ENCODE results near the gene ETFA. TPM values are rescaled to one million over a fixed set of nuclear protein-coding genes. Genes with fewer than 3 reads are reported as not detected.
"Not testable (repeated sequence)": the region's sequence is repeated elsewhere in the genome, so short reads cannot be mapped to it uniquely, and the experiment has no call there.

ETFA gene
- total RNA-seq, 1 experiment from 2014 or later, result 157 TPM

DNA sequence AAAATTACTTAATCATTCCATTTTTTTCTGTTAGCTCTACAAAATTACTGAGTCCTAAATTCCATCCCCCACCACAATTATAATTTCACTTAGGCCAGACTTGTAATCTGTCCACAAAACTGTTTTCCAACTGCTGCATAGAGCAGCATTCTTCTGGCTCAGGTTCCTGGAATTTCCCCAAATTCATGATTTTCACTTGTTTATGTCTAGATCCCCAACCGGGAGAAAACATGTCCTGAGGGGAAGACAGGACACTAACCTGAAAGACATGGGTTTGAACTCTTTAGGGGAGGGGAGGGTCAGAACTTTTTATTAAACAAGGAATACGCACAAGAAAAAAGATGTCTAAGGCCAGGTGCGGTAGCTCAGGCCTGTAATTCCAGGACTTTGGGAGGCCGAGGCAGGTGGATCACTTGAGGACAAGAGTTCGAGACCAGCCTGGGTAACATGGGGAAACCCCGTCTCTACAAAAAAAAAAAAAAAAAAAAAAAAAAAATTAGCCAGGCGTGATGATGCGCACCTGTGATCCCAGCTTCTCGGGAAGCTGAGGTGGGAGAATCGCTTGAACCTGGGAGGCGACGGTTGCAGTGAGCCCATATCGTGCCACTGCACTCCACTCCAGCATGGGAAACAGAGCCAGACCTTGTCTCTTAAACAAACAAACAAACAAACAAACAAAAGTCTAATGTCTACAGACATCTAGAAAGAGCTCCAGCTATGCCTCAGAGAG lies 1.5 kb downstream of the ETFA start:
- no peak for DNase-seq (ENCODE audit: low read depth, low spot score)
- in situ Hi-C loops (cut with HindIII; ENCODE audit: low pct_unique_long_range_greater_than_20kb, low sequenced_read_pairs), result no loop called here

- in situ Hi-C loops (cut with HindIII; ENCODE audit: low pct_unique_long_range_greater_than_20kb, low sequenced_read_pairs), result no loop called here
- no peak for DNase-seq (ENCODE audit: low read depth, low spot score)
These were observed 7.4 kb downstream of the ETFA start for GRCh38 chr15:76303909-76304308.

- in situ Hi-C loops (cut with HindIII; ENCODE audit: low pct_unique_long_range_greater_than_20kb, low sequenced_read_pairs), result no loop called here
- no peak for DNase-seq (ENCODE audit: low read depth, low spot score)
These were observed 11.5 kb downstream of the ETFA start for GRCh38 chr15:76299786-76300185.

- in situ Hi-C loops (cut with HindIII; ENCODE audit: low pct_unique_long_range_greater_than_20kb, low sequenced_read_pairs), result no loop called here
- DNase-seq (ENCODE audit: low read depth, low spot score), result no peak
These were observed 12.3 kb downstream of the ETFA start for GRCh38 chr15:76298986-76299385.

- in situ Hi-C loops (cut with HindIII; ENCODE audit: low pct_unique_long_range_greater_than_20kb, low sequenced_read_pairs); DNase-seq (ENCODE audit: low read depth, low spot score): not testable (repeated sequence)
These were observed 13.3 kb downstream of the ETFA start for GRCh38 chr15:76297951-76298350.

DNA sequence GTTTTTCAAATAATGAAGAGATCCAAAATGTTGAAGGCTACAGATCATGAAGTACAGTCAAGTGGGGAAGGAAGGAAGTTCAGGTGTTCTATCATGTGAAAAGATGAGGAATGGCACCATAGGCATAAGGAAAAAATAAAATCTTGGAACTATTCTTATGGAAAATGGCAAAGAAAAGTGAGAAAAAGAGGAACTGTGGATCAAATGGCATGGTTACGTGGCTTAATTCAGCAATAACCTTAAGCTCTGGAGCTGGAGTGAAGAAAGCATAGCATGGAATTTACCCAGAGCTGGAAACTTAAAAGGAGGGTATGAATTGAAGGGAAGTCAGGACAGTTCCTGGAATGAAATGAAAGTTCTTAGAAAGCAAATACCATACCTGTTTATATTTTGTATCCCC lies 14.4 kb downstream of the ETFA start:
- no peak for DNase-seq (ENCODE audit: low read depth, low spot score)
- in situ Hi-C loops (cut with HindIII; ENCODE audit: low pct_unique_long_range_greater_than_20kb, low sequenced_read_pairs), result no loop called here

DNA sequence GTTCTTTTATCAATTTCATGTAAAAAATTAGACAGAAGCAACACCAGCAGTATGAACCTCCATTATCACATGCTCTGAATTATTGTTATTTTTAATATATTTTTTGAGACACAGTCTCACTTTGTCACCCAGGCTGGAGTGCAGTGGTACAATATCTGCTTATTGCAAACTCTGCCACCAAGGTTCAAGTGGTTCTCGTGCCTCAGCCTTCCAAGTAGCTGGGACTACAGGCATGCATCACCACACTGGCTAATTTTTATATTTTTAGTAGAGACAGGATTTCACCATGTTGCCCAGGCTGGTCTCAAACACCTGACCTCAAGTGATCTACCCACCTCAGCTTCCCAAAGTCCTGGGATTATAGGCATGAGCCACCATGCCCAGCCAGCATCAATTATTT lies 16.8 kb downstream of the ETFA start:
- in situ Hi-C loops (cut with HindIII; ENCODE audit: low pct_unique_long_range_greater_than_20kb, low sequenced_read_pairs); DNase-seq (ENCODE audit: low read depth, low spot score): not testable (repeated sequence)

GRCh38 chr15:76293361-76293760 lies 17.9 kb downstream of the ETFA start:
- DNase-seq (ENCODE audit: low read depth, low spot score), result no peak
- in situ Hi-C loops (cut with HindIII; ENCODE audit: low pct_unique_long_range_greater_than_20kb, low sequenced_read_pairs), result no loop called here

DNA sequence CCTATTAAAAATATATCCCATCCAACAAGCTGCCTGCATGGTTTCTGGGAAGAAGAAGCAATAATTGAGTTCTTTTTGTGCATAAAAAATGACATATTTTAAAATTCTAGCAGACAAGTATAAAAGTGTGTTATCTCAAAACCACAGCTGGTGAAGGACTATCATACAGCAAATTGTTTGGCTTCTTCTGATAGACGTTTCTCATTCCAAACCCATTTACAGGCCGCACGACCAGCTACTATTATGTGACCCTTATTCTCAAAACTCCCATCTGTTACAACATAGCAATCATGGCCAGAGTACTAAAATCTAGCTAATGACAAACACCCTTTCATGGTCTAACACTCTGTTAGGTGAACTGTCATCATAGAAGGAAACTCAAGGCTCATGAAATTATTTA lies 21.7 kb downstream of the ETFA start:
- in situ Hi-C loops (cut with HindIII; ENCODE audit: low pct_unique_long_range_greater_than_20kb, low sequenced_read_pairs), result no loop called here
- DNase-seq (ENCODE audit: low read depth, low spot score), result no peak

DNA sequence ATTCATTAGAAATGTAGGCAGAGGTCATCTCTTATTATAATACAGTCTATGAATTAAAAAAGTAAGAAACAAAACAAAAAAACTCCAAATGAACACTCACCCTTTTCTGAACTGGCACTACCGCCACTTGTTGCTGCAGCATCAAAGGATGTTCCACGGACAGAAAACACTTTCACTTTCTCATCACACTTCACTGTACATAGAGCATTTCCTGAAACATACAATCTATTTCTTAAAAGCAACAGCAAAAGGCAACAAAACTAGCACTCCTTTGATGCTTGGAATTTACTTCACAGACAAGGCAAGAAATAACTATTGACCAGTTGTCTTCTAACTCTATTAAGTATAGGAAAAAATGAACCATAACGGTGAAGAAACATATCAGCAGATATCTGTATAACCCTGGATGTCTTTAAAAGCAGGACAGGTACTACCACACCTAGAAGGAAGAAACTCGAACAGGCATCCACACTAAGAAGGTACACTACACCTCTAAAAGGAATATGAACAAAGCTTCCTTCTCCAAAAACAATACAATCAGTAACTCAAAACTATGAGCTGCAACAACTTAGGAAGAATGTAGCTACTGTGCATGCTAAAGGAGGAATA lies 24.9 kb downstream of the ETFA start:
- in situ Hi-C loops (cut with HindIII; ENCODE audit: low pct_unique_long_range_greater_than_20kb, low sequenced_read_pairs), result no loop called here
- DNase-seq (ENCODE audit: low read depth, low spot score), result no peak

- DNase-seq (ENCODE audit: low read depth, low spot score), result peak; percentile 52
- in situ Hi-C loops (cut with HindIII; ENCODE audit: low pct_unique_long_range_greater_than_20kb, low sequenced_read_pairs), result no loop called here
These were observed 25.9 kb downstream of the ETFA start for GRCh38 chr15:76285241-76285825.

GRCh38 chr15:76282465-76282864 lies 28.8 kb downstream of the ETFA start:
- in situ Hi-C loops (cut with HindIII; ENCODE audit: low pct_unique_long_range_greater_than_20kb, low sequenced_read_pairs), result no loop called here
- no peak for DNase-seq (ENCODE audit: low read depth, low spot score)

DNA sequence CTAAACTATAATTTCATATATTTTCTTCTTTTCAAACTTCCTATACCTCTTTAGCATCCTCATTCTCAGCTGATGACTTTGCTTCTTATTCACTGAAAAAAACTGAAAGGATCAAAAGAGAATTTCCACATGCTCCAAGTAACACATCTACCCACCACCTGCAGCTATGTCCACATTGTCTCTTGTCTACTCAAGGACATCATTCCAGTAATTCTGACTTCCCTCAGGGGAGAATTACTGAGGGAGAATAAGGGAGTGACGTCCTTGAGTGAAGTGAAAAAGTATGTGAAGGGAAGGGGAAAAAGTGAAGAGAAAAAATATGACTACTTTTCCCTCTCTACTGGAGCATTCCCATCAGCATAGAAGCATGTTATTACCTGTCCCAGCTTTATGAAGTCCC lies 32.6 kb downstream of the ETFA start:
- in situ Hi-C loops (cut with HindIII; ENCODE audit: low pct_unique_long_range_greater_than_20kb, low sequenced_read_pairs), result no loop called here
- no peak for DNase-seq (ENCODE audit: low read depth, low spot score)

GRCh38 chr15:76274821-76275220 lies 36.4 kb downstream of the ETFA start:
- peak; percentile 11 for DNase-seq (ENCODE audit: low read depth, low spot score)
- in situ Hi-C loops (cut with HindIII; ENCODE audit: low pct_unique_long_range_greater_than_20kb, low sequenced_read_pairs), result no loop called here

DNA sequence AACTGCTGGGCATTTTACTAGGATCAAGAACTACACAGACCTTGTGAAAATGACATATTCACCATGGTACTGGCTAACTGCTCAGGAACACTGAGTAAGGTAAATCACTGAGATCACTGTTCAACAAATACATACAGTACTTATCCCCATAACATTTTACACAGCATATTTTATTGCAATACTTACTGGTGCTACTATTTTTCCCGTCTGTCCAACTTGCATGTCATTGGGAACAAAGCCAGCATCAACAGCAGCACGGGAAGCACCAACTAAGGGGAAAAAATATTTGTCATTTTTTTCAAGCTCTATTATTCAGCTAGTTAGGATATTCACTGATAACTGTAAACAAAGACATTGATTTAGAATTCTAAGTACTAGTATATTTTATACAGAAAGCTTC lies 37.0 kb downstream of the ETFA start:
- DNase-seq (ENCODE audit: low read depth, low spot score), result no peak
- in situ Hi-C loops (cut with HindIII; ENCODE audit: low pct_unique_long_range_greater_than_20kb, low sequenced_read_pairs), result no loop called here

DNA sequence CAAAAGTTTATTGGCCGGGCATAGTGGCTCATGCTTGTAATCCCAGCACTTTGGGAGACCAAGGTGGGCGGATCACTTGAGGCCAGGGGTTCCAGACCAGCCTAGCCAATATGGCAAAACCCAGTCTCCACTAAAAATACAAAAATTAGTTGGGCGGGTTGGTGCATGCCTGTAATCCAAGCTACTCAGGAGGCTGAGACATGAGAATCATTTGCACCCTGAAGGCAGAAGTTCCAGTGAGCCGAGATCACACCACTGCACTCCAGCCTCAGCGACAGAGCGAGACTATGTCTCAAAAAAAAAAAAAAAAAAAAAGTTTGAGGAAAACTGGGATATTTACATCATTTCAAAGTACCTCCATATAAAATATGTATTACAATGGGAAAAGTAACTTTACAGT lies 40.4 kb downstream of the ETFA start:
- DNase-seq (ENCODE audit: low read depth, low spot score), result no peak
- in situ Hi-C loops (cut with HindIII; ENCODE audit: low pct_unique_long_range_greater_than_20kb, low sequenced_read_pairs), result no loop called here

GRCh38 chr15:76267077-76267476 lies 44.2 kb downstream of the ETFA start:
- in situ Hi-C loops (cut with HindIII; ENCODE audit: low pct_unique_long_range_greater_than_20kb, low sequenced_read_pairs), result no loop called here

DNA sequence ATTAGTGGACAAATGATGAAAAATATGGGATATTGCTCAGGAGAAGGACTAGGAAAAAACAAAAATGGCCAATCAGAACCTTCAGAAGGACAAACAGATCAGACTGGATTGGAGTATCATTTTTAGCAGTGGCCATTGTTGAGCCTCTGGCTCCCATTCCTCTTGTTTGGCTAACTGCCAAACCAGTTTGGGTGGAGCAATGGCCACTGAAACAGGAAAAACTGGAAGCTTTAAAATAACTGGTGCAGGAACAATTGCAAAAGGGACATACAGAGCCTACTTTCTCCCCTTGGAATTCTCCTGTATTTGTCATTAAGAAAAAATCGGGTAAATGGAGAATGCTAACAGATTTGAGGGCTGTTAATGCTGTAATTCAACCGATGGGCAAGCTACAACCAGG lies 45.5 kb downstream of the ETFA start:
- DNase-seq (ENCODE audit: low read depth, low spot score); in situ Hi-C loops (cut with HindIII; ENCODE audit: low pct_unique_long_range_greater_than_20kb, low sequenced_read_pairs): not testable (repeated sequence)

More at GRCh38 chr15:76267077-76267476, 44.2 kb downstream of the ETFA start:
- DNase-seq (ENCODE audit: low read depth, low spot score), result no peak

All from SK-MEL-5 (cell line).